Omental fat pad (tissue), 4 donors: ENCODE results near the gene ODF2. TPM values are rescaled to one million over a fixed set of nuclear protein-coding genes. Genes with fewer than 3 reads are reported as not detected.
"Not testable (repeated sequence)": the region's sequence is repeated elsewhere in the genome, so short reads cannot be mapped to it uniquely, and the experiment has no call there.

Experiments
- ATAC-seq: fragments of 150-250 bp; one replicate; pipeline ENCODE4 v1.9.1; 2016; ENCODE audit warnings: mild to moderate bottlenecking, moderate library complexity; ENCODE audit not compliant: low FRiP score
- DNase-seq: peaks from one replicate; pipeline ENCODE4 v3.0.0-alpha.2; 2019; ENCODE audit warnings: low spot score
- CTCF ChIP-seq, 3 donors: fragments of 450-650 bp; IDR thresholded peaks; one replicate each; pipeline ENCODE4 v1.5.1; 2016 to 2017; ENCODE audit warnings: antibody characterized with exemption in 3 of 3, mild to moderate bottlenecking in 3 of 3, moderate library complexity in 2 of 3
- total RNA-seq, 4 donors: library from RNA; depleted of rRNA; stranded (reverse); fragments of >200 nt; gene quantifications; one replicate each; pipeline ENCODE4 v1.1.0, GENCODE V29; 2016

The ODF2 gene
- total RNA-seq, 4 donors from 2014 or later = 16.8 to 27.1 (median 20.8) TPM

- DNase-seq (peak; percentile 34), ATAC-seq (peak; percentile 87)
- TF ChIP-seq CTCF (IDR thresholded peaks at IDR 0.05) = peak in 1 of 3 donors; percentile 54
Observed at GRCh38 chr9:128420060-128420650, 35.7 kb upstream of the ODF2 start.

GRCh38 chr9:128420651-128421481, 34.9 kb upstream of the ODF2 start, which contains the start of gene CERCAM:
CERCAM (plus strand) TSS chr9:128420857; CDS start chr9:128420878, 21 bp downstream.
- DNase-seq = no peak
- peak; percentile 91 for ATAC-seq

GRCh38 chr9:128421482-128421996, 34.3 kb upstream of the ODF2 start:
- TF ChIP-seq CTCF (IDR thresholded peaks at IDR 0.05) = no peak
- ATAC-seq (peak; percentile 6), DNase-seq (no peak)

More at GRCh38 chr9:128420651-128421481, 34.9 kb upstream of the ODF2 start, which contains the start of gene CERCAM:
- no peak for TF ChIP-seq CTCF (IDR thresholded peaks at IDR 0.05)

- ATAC-seq, DNase-seq: not testable (repeated sequence)
Observed at GRCh38 chr9:128422022-128422782, 33.6 kb upstream of the ODF2 start.

GRCh38 chr9:128422783-128423150, 33.0 kb upstream of the ODF2 start:
- DNase-seq (no peak), ATAC-seq (no peak)
- no peak for TF ChIP-seq CTCF (IDR thresholded peaks at IDR 0.05)

GRCh38 chr9:128423356-128423755, 32.5 kb upstream of the ODF2 start:
- ATAC-seq, DNase-seq: not testable (repeated sequence)

GRCh38 chr9:128424268-128424780, 31.5 kb upstream of the ODF2 start:
- no peak for TF ChIP-seq CTCF (IDR thresholded peaks at IDR 0.05)
- no peak for DNase-seq
- ATAC-seq = no peak
